IMR-90 (cell line): ENCODE results near the gene ZBTB14. TPM values are rescaled to one million over a fixed set of nuclear protein-coding genes. Genes with fewer than 3 reads are reported as not detected.

Source experiments
- ATAC-seq: fragments of 200-7000 bp; cut with Tn5 transposase; 2 replicates; pipeline ENCODE4 v1.9.1; 2020; ENCODE audit warnings: low read depth, mild to moderate bottlenecking, moderate library complexity
- BruUV-seq: library from RNA; stranded (reverse); fragments of 400-500 nt; replicated peaks from 2 replicates; lab custom pipeline; 2021; lab: Mats Ljungman, UMichigan
- CTCF ChIA-PET: fragments of 300-600 bp; formaldehyde crosslinking; extraction: SDS; loops from one replicate; lab custom pipeline; 2021; ENCODE audit warnings: antibody characterized with exemption; lab: Yijun Ruan, JAX
- POLR2A ChIA-PET: fragments of 300-600 bp; sonication (Branson Sonifier 250); formaldehyde crosslinking; loops from one replicate; lab custom pipeline; 2022; ENCODE audit warnings: antibody characterized with exemption; ENCODE audit not compliant: unreplicated experiment; lab: Charles Lee
- DNase-seq: peaks from one replicate; pipeline ENCODE4 v3.0.0; 2013
- H2AFZ ChIP-seq: replicated peaks from 2 replicates; pipeline ENCODE3; 2013; ENCODE audit warnings: low read length, mild to moderate bottlenecking; ENCODE audit not compliant: poor library complexity
- H2AK5ac ChIP-seq: 2 replicates; pipeline ENCODE4 v1.6.1; 2013; ENCODE audit warnings: low read depth, low read length, inconsistent platforms
- H2AK9ac ChIP-seq: replicated peaks from 2 replicates; pipeline ENCODE3; 2013; ENCODE audit warnings: mild to moderate bottlenecking, low read depth, low read length, moderate library complexity; ENCODE audit not compliant: poor library complexity
- H2BK120ac ChIP-seq: 2 replicates; pipeline ENCODE4 v1.6.1; 2013; ENCODE audit warnings: low read depth, low read length, inconsistent platforms
- H2BK15ac ChIP-seq: 3 replicates; pipeline ENCODE4 v1.6.1; 2013; ENCODE audit warnings: low read depth, low read length, inconsistent platforms
- H2BK20ac ChIP-seq: 2 replicates; pipeline ENCODE4 v1.6.1; 2013; ENCODE audit warnings: low read depth, mild to moderate bottlenecking, inconsistent platforms, low read length, moderate library complexity
- H2BK5ac ChIP-seq: 2 replicates; pipeline ENCODE4 v1.6.1; 2013; ENCODE audit warnings: mild to moderate bottlenecking, low read depth, low read length, inconsistent platforms; ENCODE audit not compliant: poor library complexity, severe bottlenecking
- H3K14ac ChIP-seq: replicated peaks from 2 replicates; pipeline ENCODE4 v1.6.1; 2013; ENCODE audit warnings: low read depth, low read length, inconsistent platforms
- H3K18ac ChIP-seq: 2 replicates; pipeline ENCODE4 v1.6.1; 2013; ENCODE audit warnings: low read depth, low read length, control low read depth
- H3K23ac ChIP-seq: 2 replicates; pipeline ENCODE4 v1.6.1; 2013; ENCODE audit warnings: low read depth, low read length, inconsistent platforms
- H3K27ac ChIP-seq: 2 replicates; pipeline ENCODE4 v1.5.1; 2013; ENCODE audit warnings: mild to moderate bottlenecking, control low read depth, low read length; ENCODE audit not compliant: insufficient read depth
- H3K27me3 ChIP-seq: 2 replicates; pipeline ENCODE4 v1.6.1; 2013; ENCODE audit warnings: low read length; ENCODE audit not compliant: control insufficient read depth, insufficient read depth
- H3K36me3 ChIP-seq: 2 replicates; pipeline ENCODE4 v1.6.1; 2013; ENCODE audit warnings: low read length, mixed read lengths; ENCODE audit not compliant: control insufficient read depth, insufficient read depth
- H3K4ac ChIP-seq: 2 replicates; pipeline ENCODE4 v1.6.1; 2013; ENCODE audit warnings: low read depth, low read length, inconsistent platforms
- H3K4me1 ChIP-seq: 2 replicates; pipeline ENCODE4 v1.6.1; 2013; ENCODE audit warnings: low read length, mixed read lengths; ENCODE audit not compliant: control insufficient read depth, insufficient read depth
- H3K4me2 ChIP-seq: 2 replicates; pipeline ENCODE4 v1.6.1; 2013; ENCODE audit warnings: low read depth, mild to moderate bottlenecking, control low read depth, low read length, moderate library complexity
- H3K4me3 ChIP-seq: 2 replicates; pipeline ENCODE4 v1.5.1; 2013; ENCODE audit warnings: low read depth, mild to moderate bottlenecking, control low read depth, low read length, moderate library complexity; ENCODE audit not compliant: insufficient read depth
- H3K56ac ChIP-seq: 2 replicates; pipeline ENCODE4 v1.6.1; 2013; ENCODE audit warnings: low read length, inconsistent platforms; ENCODE audit not compliant: insufficient read depth; ENCODE audit errors: extremely low read depth
- H3K79me1 ChIP-seq, 2 experiments: 2 replicates each; pipeline ENCODE4 v1.6.1; 2013; ENCODE audit warnings: low read length in 2 of 2, inconsistent platforms in 1 of 2, low read depth in 1 of 2
- H3K9ac ChIP-seq: 2 replicates; pipeline ENCODE4 v1.6.1; 2013; ENCODE audit warnings: low read depth, low read length, control low read depth
- H3K9me1 ChIP-seq: 2 replicates; pipeline ENCODE4 v1.6.1; 2013; ENCODE audit warnings: low read length, inconsistent platforms; ENCODE audit not compliant: insufficient read depth
- H3K9me3 ChIP-seq: 2 replicates; pipeline ENCODE4 v1.6.1; 2013; ENCODE audit warnings: low read length; ENCODE audit not compliant: control insufficient read depth, insufficient read depth
- H4K20me1 ChIP-seq: 2 replicates; pipeline ENCODE4 v1.6.1; 2013; ENCODE audit warnings: low read length, inconsistent platforms; ENCODE audit not compliant: insufficient read depth
- H4K5ac ChIP-seq: 2 replicates; pipeline ENCODE4 v1.6.1; 2013; ENCODE audit warnings: mild to moderate bottlenecking, low read depth, low read length, control low read depth
- H4K8ac ChIP-seq, 2 experiments: 2 replicates each; pipeline ENCODE4 v1.6.1; 2013; ENCODE audit warnings: low read depth in 2 of 2, low read length in 2 of 2, control low read depth in 1 of 2, inconsistent platforms in 1 of 2
- H4K91ac ChIP-seq: 2 replicates; pipeline ENCODE4 v1.6.1; 2013; ENCODE audit warnings: low read depth, low read length, inconsistent platforms; ENCODE audit not compliant: insufficient read depth
- BHLHE40 ChIP-seq: fragments of 150-350 bp; IDR thresholded peaks from 2 replicates; pipeline ENCODE4 v1.6.1; 2016; ENCODE audit warnings: mild to moderate bottlenecking, low read depth, low read length
- CEBPB ChIP-seq: IDR thresholded peaks from 2 replicates; pipeline ENCODE4 v1.6.1; 2012; ENCODE audit warnings: low read depth, low read length, improper control_type of control experiment
- CTCF ChIP-seq: conservative IDR thresholded peaks from 2 replicates; pipeline ENCODE4 v1.5.1; 2012; ENCODE audit warnings: mild to moderate bottlenecking, low read depth, low read length, improper control_type of control experiment
- FOS ChIP-seq: fragments of 150-350 bp; IDR thresholded peaks from 2 replicates; pipeline ENCODE4 v1.6.1; 2016; ENCODE audit warnings: low read depth, low read length
- MAFK ChIP-seq: IDR thresholded peaks from 2 replicates; pipeline ENCODE4 v1.6.1; 2012; ENCODE audit warnings: low read depth, low read length, improper control_type of control experiment
- MAZ ChIP-seq: IDR thresholded peaks from 2 replicates; pipeline ENCODE4 v1.6.1; 2012; ENCODE audit warnings: low read depth, mild to moderate bottlenecking, low read length, improper control_type of control experiment, moderate library complexity, borderline replicate concordance
- MXI1 ChIP-seq: IDR thresholded peaks from 2 replicates; pipeline ENCODE4 v1.6.1; 2012; ENCODE audit warnings: low read depth, mild to moderate bottlenecking, low read length, moderate library complexity, borderline replicate concordance
- NFE2L2 ChIP-seq: fragments of 150-350 bp; IDR thresholded peaks from 2 replicates; pipeline ENCODE4 v1.6.1; 2016; ENCODE audit warnings: low read depth, mild to moderate bottlenecking, low read length
- POLR2A ChIP-seq: IDR thresholded peaks from 2 replicates; pipeline ENCODE4 v1.6.1; 2012; ENCODE audit warnings: mild to moderate bottlenecking, low read depth, low read length
- RFX5 ChIP-seq: IDR thresholded peaks from 2 replicates; pipeline ENCODE4 v1.8.0; 2012; ENCODE audit warnings: low read depth, mild to moderate bottlenecking, low read length, moderate library complexity
- USF2 ChIP-seq: fragments of 150-350 bp; IDR thresholded peaks from 2 replicates; pipeline ENCODE4 v1.6.1; 2017; ENCODE audit warnings: mild to moderate bottlenecking, antibody characterized with exemption, low read length, low read depth
- WGBS, 2 experiments: methylation state at CpG; one replicate each; pipeline versions ENCODE4 v1.1.5 to v1.1.7; 2013; ENCODE audit warnings: missing lambda C conversion rate in 2 of 2; ENCODE audit not compliant: insufficient read length in 1 of 2; ENCODE audit errors: extremely low coverage in 2 of 2; 5-methylcytosine and 5-hydroxymethylcytosine counted together
- dilution Hi-C: fragments of 300-500 bp; cut with HindIII; formaldehyde crosslinking; loops from one replicate; pipeline ENCODE4 v1.14.3; 2018; ENCODE audit warnings: low sequenced_read_pairs; ENCODE audit not compliant: unreplicated experiment
- in situ Hi-C: fragments of 300-500 bp; cut with MboI; formaldehyde crosslinking; loops from 3 replicates; pipeline ENCODE4 v1.14.3; 2019; ENCODE audit warnings: low sequenced_read_pairs, inconsistent platforms, mixed read lengths
- intact Hi-C: fragments of 100-400 bp; cut with micrococcal nuclease; formaldehyde crosslinking; loops from 2 replicates; pipeline ENCODE4 v1.10.0; 2022
- polyA plus RNA-seq, 3 experiments: library from polyadenylated mRNA; depleted of rRNA; stranded (reverse); fragments of >200 nt; gene quantifications; 2 replicates each; pipeline ENCODE4 v1.2.3, GENCODE V29; 2012; ENCODE audit warnings: low replicate concordance in 1 of 3
- total RNA-seq: library from RNA; depleted of rRNA; stranded (reverse); fragments of >200 nt; gene quantifications from 2 replicates; pipeline ENCODE4 v1.2.3, GENCODE V29; 2012

Gene ZBTB14
- total and polyA plus RNA-seq, 2 of the 4 experiments (the other 2 are of a cell fraction): 5.8 to 9.1 TPM

GRCh38 chr18:5309888-5310470, 14.5 kb upstream of the ZBTB14 start:
- H2BK5ac ChIP-seq: no peak overlapping the region
- H3K56ac ChIP-seq: no peak overlapping the region
- no peak overlapping the region for H2AK9ac ChIP-seq
- intact Hi-C loops (no loop called here), dilution Hi-C loops (no loop called here), in situ Hi-C loops (no loop called here)
- H3K27ac ChIP-seq: no peak overlapping the region
- H3K18ac ChIP-seq: no peak overlapping the region
- no peaks in the 10 kb centered on the region for H3K36me3 ChIP-seq
- no peak overlapping the region for H3K14ac ChIP-seq
- H3K23ac ChIP-seq: no peak overlapping the region
- no peak overlapping the region for H4K8ac ChIP-seq
- H3K9ac ChIP-seq: no peak overlapping the region
- ATAC-seq (no peak), DNase-seq (no peak)
- POLR2A ChIA-PET: no interaction called here
- no peaks in the 10 kb centered on the region for H3K27me3 ChIP-seq
- BruUV-seq: no TSS peak
- no peak overlapping the region for H2BK15ac ChIP-seq
- H4K20me1 ChIP-seq: no peaks in the 10 kb centered on the region
- H4K5ac ChIP-seq: no peak overlapping the region
- no peak overlapping the region for H2AK5ac ChIP-seq
- no peak overlapping the region for H4K91ac ChIP-seq
- H3K4ac ChIP-seq: no peak overlapping the region
- no peaks in the 10 kb centered on the region for H3K9me3 ChIP-seq
- H2BK20ac ChIP-seq: no peak overlapping the region
- H2AFZ ChIP-seq: no peak overlapping the region
- H3K79me1 ChIP-seq: no peaks in the 10 kb centered on the region
- no CpG with 5 or more reads among the region's 5 CpGs for WGBS, 2 experiments
- TF ChIP-seq MAFK (no peak), POLR2A (no peak), CEBPB (no peak), NFE2L2 (no peak), BHLHE40 (no peak), MAZ (no peak), RFX5 (no peak), MXI1 (no peak), USF2 (no peak), FOS (no peak), CTCF (no peak)
- H3K4me2 ChIP-seq: peak overlapping the region; percentile 45; the same call in 1 of the 2 replicates
- H2BK120ac ChIP-seq: no peak overlapping the region
- no peaks in the 10 kb centered on the region for H3K9me1 ChIP-seq
- no peak overlapping the region for H3K4me3 ChIP-seq
- H3K4me1 ChIP-seq: no peaks in the 10 kb centered on the region
- CTCF ChIA-PET: no interaction called here
